Stimulated activated CD4-positive, alpha-beta T cell treated with anti-CD3 and anti-CD28 coated beads, Interleukin-1b, Interleukin-23, amount 100 ng/mL, for 4 hours (primary cell): ENCODE measurements around the gene ARHGDIA.
"Not testable (repeated sequence)": the region's sequence is repeated elsewhere in the genome, so short reads cannot be mapped to it uniquely, and the experiment has no call there.

Source experiments
- DNase-seq, 2 donors: peaks; one replicate each; pipeline ENCODE4 v3.0.0-alpha.2; 2020; ENCODE audit warnings: low read depth in 2 of 2

ARHGDIA gene

GRCh38 chr17:81870981-81871386, at the start of gene ARHGDIA:
ARHGDIA (minus strand) TSS chr17:81871337; CDS start chr17:81869930, 1,407 bp downstream.
- no peak for DNase-seq

DNA sequence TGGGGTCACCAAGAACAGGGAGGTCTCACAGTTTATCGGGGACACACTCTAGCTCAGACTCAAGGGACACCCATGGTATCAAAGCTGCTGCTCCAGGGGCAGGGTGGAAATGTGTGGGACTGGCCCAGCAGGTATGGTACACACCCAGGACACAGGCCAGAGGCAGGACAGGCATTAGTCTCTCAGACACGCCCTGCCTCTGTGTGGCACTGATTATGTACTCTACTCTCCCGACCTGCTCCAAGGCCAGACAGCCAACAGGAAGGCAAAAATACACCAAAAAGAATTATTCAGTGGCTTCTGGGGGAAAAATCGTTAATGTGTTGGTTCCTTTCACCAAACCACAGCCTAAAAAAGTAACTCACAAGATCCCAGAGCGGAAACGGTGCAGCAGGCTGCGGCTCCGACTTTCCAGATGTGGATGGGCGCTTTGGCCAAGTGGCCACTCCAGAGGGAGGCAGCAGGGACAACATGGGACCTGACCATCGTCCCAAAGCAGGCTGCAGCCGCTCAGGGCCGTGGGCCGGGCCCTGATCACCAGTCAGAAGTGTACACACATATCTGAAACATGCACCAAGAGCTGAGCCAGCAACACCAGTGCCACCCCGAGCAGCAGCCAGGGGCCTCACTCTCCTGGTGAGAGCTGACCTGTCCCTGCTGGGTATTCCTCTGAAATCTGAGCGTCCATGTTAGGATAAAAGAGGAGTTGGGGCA, 47.9 kb upstream of the ARHGDIA start:
- no peak for DNase-seq

GRCh38 chr17:81918333-81918669, 47.2 kb upstream of the ARHGDIA start:
- not testable (repeated sequence) for DNase-seq

GRCh38 chr17:81917565-81918332, 46.6 kb upstream of the ARHGDIA start, which contains the start of gene SIRT7:
SIRT7 (minus strand) TSS chr17:81918176; CDS start chr17:81918131, 45 bp downstream.
- DNase-seq, result peak; percentile 75 to 77

GRCh38 chr17:81916234-81917001, 45.3 kb upstream of the ARHGDIA start:
- no peak for DNase-seq

DNA sequence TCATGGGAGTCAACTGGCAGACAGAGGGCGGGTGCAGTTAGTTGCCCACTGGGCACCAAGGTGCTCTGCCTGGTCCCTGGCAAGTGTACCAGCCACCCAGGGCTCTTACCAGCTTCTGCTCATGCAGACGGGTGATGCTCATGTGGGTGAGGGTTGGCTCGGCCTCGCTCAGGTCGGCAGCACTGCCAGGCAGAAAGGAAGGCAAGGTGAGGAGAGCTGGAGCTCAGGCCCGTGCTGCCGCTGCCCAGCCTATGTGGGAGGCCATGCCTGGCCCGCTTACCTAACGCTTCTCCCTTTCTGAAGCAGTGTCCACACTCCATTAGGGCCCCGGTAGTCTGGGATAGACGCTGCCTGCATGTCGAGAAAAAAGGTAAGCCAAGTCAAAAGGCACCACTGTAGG, 44.2 kb upstream of the ARHGDIA start:
- no peak for DNase-seq

DNA sequence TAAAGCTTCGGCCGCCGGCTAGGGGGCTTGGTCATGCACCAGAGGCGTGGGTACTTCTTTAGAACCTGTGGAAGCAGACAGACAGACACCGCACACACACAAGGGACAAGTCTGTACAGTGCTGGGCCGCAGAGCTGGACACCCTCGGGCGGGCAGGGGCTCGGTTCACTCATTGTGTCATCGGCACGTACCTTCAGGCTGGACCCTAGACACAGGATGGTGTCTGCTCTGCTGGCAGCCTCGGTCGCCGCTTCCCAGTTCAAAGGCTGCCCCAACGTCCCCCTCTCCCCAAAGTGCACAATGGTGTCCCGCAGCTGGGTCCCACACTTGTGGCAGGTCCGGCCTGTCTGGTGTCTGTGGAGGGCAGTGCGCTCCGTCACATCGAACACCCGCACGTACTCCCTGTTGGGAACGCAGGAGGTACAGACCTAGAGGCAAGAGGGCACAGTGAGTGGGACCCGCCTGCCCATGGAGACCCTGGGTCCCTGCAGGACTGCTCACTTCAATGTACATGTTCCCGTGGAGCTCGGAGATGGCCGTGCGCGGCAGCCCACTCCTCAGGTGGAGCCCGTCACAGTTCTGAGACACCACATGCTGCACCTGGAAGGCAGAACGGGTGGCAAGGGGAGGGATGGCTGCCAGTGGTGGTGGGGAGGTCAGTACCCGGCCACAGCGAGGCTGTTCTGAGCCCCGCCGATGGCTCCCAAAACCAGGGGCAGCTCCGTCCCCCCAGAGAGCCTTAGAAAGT, 43.1 kb upstream of the ARHGDIA start:
- DNase-seq, result no peak

- no peak for DNase-seq
These were observed 42.4 kb upstream of the ARHGDIA start for GRCh38 chr17:81913394-81914102.

GRCh38 chr17:81912441-81913309, 41.5 kb upstream of the ARHGDIA start:
- no peak for DNase-seq

- no peak for DNase-seq
These were observed 40.8 kb upstream of the ARHGDIA start for GRCh38 chr17:81911969-81912368.

DNA sequence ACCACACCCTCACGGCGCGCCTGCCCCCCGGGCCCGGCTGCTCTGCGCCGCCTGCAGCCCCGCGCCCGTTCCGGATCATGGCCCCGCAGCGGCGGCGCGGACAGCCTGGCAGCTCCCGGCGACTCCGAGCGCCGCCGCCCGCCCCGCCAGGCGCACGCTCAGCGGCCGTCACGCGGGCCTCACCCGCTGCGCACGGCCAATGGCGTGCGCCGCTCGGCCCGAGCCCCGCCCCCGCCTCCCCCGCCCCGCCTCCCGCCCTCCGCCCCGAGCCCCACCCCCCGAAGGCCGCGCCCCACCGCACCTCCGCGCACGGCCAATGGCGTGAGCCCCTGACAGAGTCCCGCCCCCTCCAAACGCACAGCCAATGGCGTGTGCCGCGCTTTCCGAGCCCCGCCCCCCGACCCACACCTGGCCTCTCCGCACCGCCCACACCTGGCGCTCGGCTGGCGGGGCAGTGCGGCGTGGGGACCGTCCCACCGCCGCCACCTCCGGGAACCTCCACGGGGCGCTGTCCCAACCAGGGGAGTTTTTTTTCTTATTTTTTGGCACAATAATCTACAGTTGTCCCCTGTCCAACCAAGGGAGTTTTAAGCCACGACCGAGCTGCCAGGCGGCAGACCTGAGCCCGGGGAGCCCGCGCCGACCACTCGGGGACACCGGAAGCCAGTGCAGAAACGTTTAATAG, 40.3 kb upstream of the ARHGDIA start, which contains the start of gene PCYT2:
PCYT2 (minus strand) TSS at position 123 of the 685 bp plus-strand sequence; CDS start at position 79, 44 bp downstream.
- peak; percentile 91 to 92 for DNase-seq

DNA sequence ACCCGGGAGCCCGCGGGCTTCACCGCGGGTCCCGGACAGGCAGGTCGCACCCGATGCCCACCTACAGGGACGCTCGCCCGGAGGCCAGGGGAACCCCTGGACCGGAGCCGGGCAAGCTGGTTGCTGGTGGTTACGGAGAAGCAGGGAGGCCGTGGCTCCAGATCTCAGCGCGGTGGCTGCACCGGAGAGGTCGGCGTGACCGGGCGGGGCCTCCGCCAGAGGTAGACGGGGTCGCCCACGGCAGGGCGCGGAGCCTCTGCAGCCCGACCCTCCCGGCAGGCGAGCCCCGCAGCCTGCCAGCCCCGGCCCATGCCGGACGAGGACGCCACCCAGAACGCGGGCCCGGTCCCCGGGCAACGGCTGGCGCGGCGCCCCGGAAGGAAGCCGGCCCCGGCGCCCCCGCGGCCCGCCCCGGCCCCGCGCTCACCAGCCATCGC, 39.7 kb upstream of the ARHGDIA start:
- peak in 1 of 2 donors; percentile 37 for DNase-seq

DNA sequence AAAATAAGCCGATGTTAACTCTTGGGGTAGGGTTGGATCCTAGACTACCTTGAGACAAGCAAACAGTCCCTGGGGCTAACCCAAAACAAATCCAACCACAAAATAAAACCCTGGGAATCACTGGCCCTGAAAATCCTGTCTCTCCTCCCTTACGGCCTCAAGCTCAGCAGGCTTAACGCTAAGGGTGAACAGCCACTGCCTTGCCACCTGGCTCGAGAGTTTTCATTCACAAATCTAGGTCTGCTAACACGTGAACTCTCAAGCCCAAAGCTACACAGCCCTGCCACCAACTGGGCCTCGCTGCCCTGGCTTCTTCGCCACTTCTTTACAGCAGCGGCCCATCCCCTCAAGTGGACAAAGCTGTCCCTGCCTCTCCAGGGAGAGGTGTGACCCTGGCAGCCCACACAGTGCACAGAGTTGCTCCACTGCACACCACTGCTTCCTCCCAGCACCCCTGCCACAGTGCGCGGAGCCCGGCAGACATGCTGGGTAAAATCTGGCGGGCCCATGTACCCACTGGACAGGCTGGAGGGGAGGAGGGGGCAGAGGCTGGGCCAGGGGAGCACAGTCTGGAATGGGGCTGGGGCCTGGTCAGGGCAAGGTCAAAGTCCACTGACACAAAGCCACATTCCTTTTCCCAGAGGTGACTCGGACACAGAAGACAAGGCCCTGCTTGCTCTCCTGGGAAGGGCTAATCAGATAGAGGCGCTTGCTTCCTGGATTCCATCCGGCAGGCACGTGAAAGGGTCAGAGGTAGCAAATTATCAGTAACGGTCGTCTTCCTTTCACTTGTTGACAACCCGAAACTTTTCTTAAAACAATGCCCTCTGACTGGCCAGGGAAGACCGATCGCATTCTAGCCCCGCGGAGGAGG, 39.1 kb upstream of the ARHGDIA start:
- no peak for DNase-seq

DNA sequence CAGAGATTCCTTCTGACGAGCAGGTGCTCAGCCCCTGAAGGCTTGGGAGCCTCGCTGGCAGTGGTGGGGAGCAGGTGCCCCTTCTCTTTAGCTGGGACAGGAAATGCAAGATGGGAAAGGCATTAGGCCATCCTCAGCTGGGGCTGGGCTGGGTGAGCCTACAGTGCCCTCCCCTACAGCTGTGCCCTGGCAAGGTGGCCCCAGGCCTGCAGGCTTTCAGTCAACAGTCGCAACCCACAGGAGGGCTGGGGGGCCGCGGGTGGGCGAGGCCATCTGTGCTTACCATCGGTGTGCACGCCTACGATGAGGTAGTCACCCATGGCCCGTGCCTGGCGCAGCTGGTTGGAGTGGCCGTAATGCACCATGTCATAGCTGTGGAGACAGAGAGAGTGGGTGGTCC, 38.1 kb upstream of the ARHGDIA start:
- DNase-seq, result no peak

- DNase-seq, result no peak
These were observed 37.7 kb upstream of the ARHGDIA start for GRCh38 chr17:81908793-81909192.

DNA sequence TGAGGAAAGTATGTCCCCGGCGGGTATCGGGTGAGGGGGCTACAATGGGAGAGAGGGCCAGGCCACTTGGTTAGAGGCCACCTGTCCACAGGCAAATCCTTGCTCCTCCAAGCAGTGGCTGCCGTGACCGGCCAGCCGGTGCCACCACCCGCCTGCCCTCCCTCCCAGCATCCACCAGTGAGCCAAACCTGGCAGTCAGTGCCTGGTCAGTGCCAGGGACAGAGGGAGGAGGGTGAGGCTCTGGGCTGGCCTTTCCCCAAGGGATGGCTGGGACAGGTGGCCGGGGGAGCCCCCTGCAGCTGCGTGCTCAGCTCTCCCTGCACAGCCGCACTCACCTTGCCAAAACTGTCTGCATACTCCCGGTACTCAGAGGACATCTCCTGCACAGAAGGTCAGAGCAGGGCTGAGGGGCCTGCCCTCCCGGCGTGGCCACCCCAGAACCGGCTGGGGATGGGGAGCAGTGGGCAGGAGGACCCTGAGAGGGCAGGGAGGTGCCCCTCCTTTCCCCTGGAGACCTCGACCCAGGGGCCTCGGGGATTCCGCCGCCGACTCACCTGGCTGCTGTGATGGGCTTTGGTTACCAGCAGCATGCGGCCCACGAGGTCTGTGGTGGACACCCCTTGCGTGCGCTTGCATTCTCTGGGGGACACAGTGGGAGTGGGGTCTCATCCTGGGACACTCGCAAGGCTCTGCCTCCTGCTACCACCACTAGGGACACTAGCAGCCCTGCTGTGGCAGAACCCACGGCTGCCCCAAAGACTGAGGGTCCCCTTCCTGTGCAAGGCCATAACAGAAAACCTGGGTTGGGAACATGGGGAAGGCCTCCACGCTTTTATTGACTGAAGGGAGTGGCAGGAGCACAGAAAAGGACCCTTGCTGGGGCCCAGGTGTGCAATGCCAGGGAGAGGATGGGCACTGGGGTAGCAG, 36.3 kb upstream of the ARHGDIA start:
- DNase-seq, result no peak
